ENCODE results near the gene SFI1.

- TF ChIP-seq CTCF (conservative IDR thresholded peaks at IDR 0.05; ENCODE audit: low read depth, low read length): no peak
- no peak for TF ChIP-seq EZH2 (IDR thresholded peaks at IDR 0.05; ENCODE audit: borderline replicate concordance, low read depth, low read length, poor library complexity, severe bottlenecking)
Measured at GRCh38 chr22:31637447-31637890, 141.1 kb downstream of the SFI1 start.
